Activated CD8-positive, alpha-beta memory T cell treated with anti-CD3 and anti-CD28 coated beads, Interleukin-2, amount 50 U/mL, for 1 hour (primary cell): ENCODE data around the gene RPL22L1.
"Not testable (repeated sequence)": the region's sequence is repeated elsewhere in the genome, so short reads cannot be mapped to it uniquely, and the experiment has no call there.

ENCODE experiments used
- DNase-seq: peaks from one replicate; pipeline ENCODE4 v3.0.0-alpha.2; 2020; ENCODE audit errors: extremely low read depth

Gene RPL22L1

GRCh38 chr3:170869645-170870593, at the start of gene RPL22L1:
TSS of gene RPL22L1 (minus strand) at chr3:170870195. CDS start at chr3:170870167, 28 bp downstream.
- DNase-seq = peak; percentile 81

GRCh38 chr3:170918715-170919114, 48.7 kb upstream of the RPL22L1 start:
- no peak for DNase-seq

- no peak for DNase-seq
These were observed 44.7 kb upstream of the RPL22L1 start for GRCh38 chr3:170914690-170915089.

GRCh38 chr3:170914212-170914611, 44.2 kb upstream of the RPL22L1 start:
- DNase-seq = no peak

GRCh38 chr3:170911051-170911450, 41.1 kb upstream of the RPL22L1 start:
- no peak for DNase-seq

GRCh38 chr3:170910542-170910941, 40.5 kb upstream of the RPL22L1 start:
- DNase-seq = no peak

- DNase-seq = no peak
These were observed 39.3 kb upstream of the RPL22L1 start for GRCh38 chr3:170909129-170909903.

- peak; percentile 94 for DNase-seq
These were observed 38.5 kb upstream of the RPL22L1 start, which contains the start of gene EIF5A2 for GRCh38 chr3:170908235-170909116. TSS of gene EIF5A2 (minus strand) at chr3:170908637. CDS start at chr3:170907806, 831 bp downstream.

- no peak for DNase-seq
These were observed 37.7 kb upstream of the RPL22L1 start for GRCh38 chr3:170907637-170908234.

- no peak for DNase-seq
These were observed 35.9 kb upstream of the RPL22L1 start for GRCh38 chr3:170905862-170906261.

- no peak for DNase-seq
These were observed 33.1 kb upstream of the RPL22L1 start for GRCh38 chr3:170903123-170903522.

GRCh38 chr3:170899455-170899854, 29.5 kb upstream of the RPL22L1 start:
- DNase-seq = no peak

GRCh38 chr3:170897978-170898377, 28.0 kb upstream of the RPL22L1 start:
- no peak for DNase-seq

GRCh38 chr3:170897199-170897598, 27.2 kb upstream of the RPL22L1 start:
- not testable (repeated sequence) for DNase-seq

- no peak for DNase-seq
These were observed 26.8 kb upstream of the RPL22L1 start for GRCh38 chr3:170896781-170897180.

GRCh38 chr3:170896333-170896732, 26.3 kb upstream of the RPL22L1 start:
- DNase-seq = not testable (repeated sequence)

GRCh38 chr3:170893895-170894294, 23.9 kb upstream of the RPL22L1 start:
- DNase-seq = no peak

- DNase-seq = no peak
These were observed 19.6 kb upstream of the RPL22L1 start for GRCh38 chr3:170889630-170890029.

- no peak for DNase-seq
These were observed 19.1 kb upstream of the RPL22L1 start for GRCh38 chr3:170889132-170889531.

GRCh38 chr3:170884109-170884930, 14.3 kb upstream of the RPL22L1 start:
- DNase-seq = not testable (repeated sequence)
